Activated T-cell treated with anti-CD3 and anti-CD28 coated beads for 4 hours (primary cell): ENCODE measurements around the gene CELA2B.
"Not testable (repeated sequence)": the region's sequence is repeated elsewhere in the genome, so short reads cannot be mapped to it uniquely, and the experiment has no call there.

ENCODE experiments used
- DNase-seq: peaks from one replicate; pipeline ENCODE4 v3.0.0-alpha.2; 2020

The CELA2B gene

GRCh38 chr1:15469361-15469760 lies 6.5 kb upstream of the CELA2B start:
- no peak for DNase-seq

GRCh38 chr1:15469821-15470448 lies 6.0 kb upstream of the CELA2B start:
- DNase-seq = not testable (repeated sequence)

GRCh38 chr1:15471067-15471466 lies 4.8 kb upstream of the CELA2B start:
- DNase-seq = not testable (repeated sequence)

GRCh38 chr1:15471723-15472122 lies 4.2 kb upstream of the CELA2B start:
- not testable (repeated sequence) for DNase-seq

- no peak for DNase-seq
Observed at GRCh38 chr1:15472587-15472986, 3.3 kb upstream of the CELA2B start.

- no peak for DNase-seq
Observed at GRCh38 chr1:15476927-15477326, 1.0 kb downstream of the CELA2B start.

GRCh38 chr1:15477646-15478212 lies 1.8 kb downstream of the CELA2B start:
- DNase-seq = no peak

GRCh38 chr1:15479654-15480347 lies 3.9 kb downstream of the CELA2B start:
- no peak for DNase-seq

- DNase-seq = not testable (repeated sequence)
Observed at GRCh38 chr1:15482455-15482854, 6.6 kb downstream of the CELA2B start.

- DNase-seq = not testable (repeated sequence)
Observed at GRCh38 chr1:15482983-15483543, 7.2 kb downstream of the CELA2B start.

GRCh38 chr1:15483971-15484370 lies 8.1 kb downstream of the CELA2B start:
- no peak for DNase-seq

- DNase-seq = not testable (repeated sequence)
Observed at GRCh38 chr1:15484443-15484842, 8.5 kb downstream of the CELA2B start.

- DNase-seq = no peak
Observed at GRCh38 chr1:15485636-15486035, 9.7 kb downstream of the CELA2B start.

GRCh38 chr1:15486844-15487610 lies 11.1 kb downstream of the CELA2B start:
- not testable (repeated sequence) for DNase-seq

GRCh38 chr1:15488371-15488770 lies 12.5 kb downstream of the CELA2B start:
- no peak for DNase-seq

GRCh38 chr1:15489052-15489736 lies 13.3 kb downstream of the CELA2B start:
- DNase-seq = no peak

GRCh38 chr1:15491010-15491409 lies 15.1 kb downstream of the CELA2B start:
- not testable (repeated sequence) for DNase-seq

- no peak for DNase-seq
Observed at GRCh38 chr1:15492596-15492995, 16.7 kb downstream of the CELA2B start.

GRCh38 chr1:15493869-15494390 lies 18.0 kb downstream of the CELA2B start:
- DNase-seq = no peak

GRCh38 chr1:15500184-15501178 lies 24.6 kb downstream of the CELA2B start:
- no peak for DNase-seq
